Common myeloid progenitor, CD34-positive (primary cell): Measurements from ENCODE around the gene ACAD10.
"Not testable (repeated sequence)": the region's sequence is repeated elsewhere in the genome, so short reads cannot be mapped to it uniquely, and the experiment has no call there.

Experiments used
- CTCF ChIA-PET: fragments of 350-600 bp; sonication (Branson Sonifier 250); formaldehyde crosslinking; loops from one replicate; lab custom pipeline; 2021; ENCODE audit warnings: antibody characterized with exemption; lab: Charles Lee
- POLR2A ChIA-PET: fragments of 350-600 bp; sonication (Branson Sonifier 250); formaldehyde crosslinking; loops from one replicate; lab custom pipeline; 2021; ENCODE audit warnings: antibody characterized with exemption; lab: Charles Lee
- DNase-seq, 3 donors: peaks; one replicate each; pipeline versions ENCODE4 v3.0.0 to v3.0.0-alpha.2; 2013
- H3K27ac ChIP-seq, 2 experiments: 1 replicate in 1 of 2; 2 replicates in 1 of 2; pipeline ENCODE4 v1.7.0; 2013; ENCODE audit warnings: inconsistent platforms in 2 of 2, low read length in 2 of 2, mild to moderate bottlenecking in 2 of 2, low read depth in 1 of 2, moderate library complexity in 1 of 2; ENCODE audit not compliant: severe bottlenecking in 2 of 2, insufficient read depth in 1 of 2, poor library complexity in 1 of 2
- H3K27me3 ChIP-seq, 5 experiments: replicated peaks in 2 of 5; 1 replicate in 3 of 5; 2 replicates in 2 of 5; pipeline versions ENCODE4 v1.6.1 to v1.7.0; 2013; ENCODE audit warnings: low read length in 4 of 5, mild to moderate bottlenecking in 2 of 5, moderate library complexity in 2 of 5, inconsistent platforms in 1 of 5; ENCODE audit not compliant: insufficient read depth in 5 of 5, control insufficient read depth in 4 of 5
- H3K36me3 ChIP-seq, 4 experiments: 1 replicate in 2 of 4; 2 replicates in 2 of 4; pipeline versions ENCODE4 v1.6.1 to v1.7.0; 2013; ENCODE audit warnings: low read length in 3 of 4, control low read depth in 1 of 4, mild to moderate bottlenecking in 1 of 4; ENCODE audit not compliant: control insufficient read depth in 4 of 4, insufficient read depth in 4 of 4
- H3K4me1 ChIP-seq, 4 experiments: 1 replicate in 3 of 4; 2 replicates in 1 of 4; pipeline versions ENCODE4 v1.6.1 to v1.7.1; 2013; ENCODE audit warnings: low read length in 3 of 4, mild to moderate bottlenecking in 3 of 4, control low read depth in 1 of 4, inconsistent platforms in 1 of 4, moderate library complexity in 1 of 4; ENCODE audit not compliant: control insufficient read depth in 4 of 4, insufficient read depth in 4 of 4; ENCODE audit errors: control extremely low read depth in 1 of 4
- H3K4me3 ChIP-seq, 7 experiments: 1 replicate in 4 of 7; 2 replicates in 3 of 7; pipeline versions ENCODE4 v1.5.1 to v1.7.0; 2013; ENCODE audit warnings: mild to moderate bottlenecking in 7 of 7, low read length in 6 of 7, moderate library complexity in 6 of 7, inconsistent platforms in 2 of 7, low read depth in 2 of 7, control low read depth in 1 of 7; ENCODE audit not compliant: insufficient read depth in 4 of 7, control insufficient read depth in 1 of 7; ENCODE audit errors: extremely low read depth in 1 of 7
- H3K9me3 ChIP-seq, 5 experiments: 1 replicate in 4 of 5; 2 replicates in 1 of 5; pipeline versions ENCODE4 v1.6.1 to v1.7.1; 2013; ENCODE audit warnings: low read length in 4 of 5, mild to moderate bottlenecking in 2 of 5, inconsistent platforms in 1 of 5, low read depth in 1 of 5, moderate library complexity in 1 of 5; ENCODE audit not compliant: control insufficient read depth in 4 of 5, insufficient read depth in 2 of 5; ENCODE audit errors: control extremely low read depth in 1 of 5
- WGBS: methylation state at CpG from one replicate; pipeline ENCODE4 v1.1.5; 2013; ENCODE audit not compliant: insufficient coverage; 5-methylcytosine and 5-hydroxymethylcytosine counted together

The ACAD10 gene

GRCh38 chr12:111699962-111700361 is 14.1 kb downstream of the ACAD10 start:
- no peak overlapping the region for H3K4me3 ChIP-seq
- H3K36me3 ChIP-seq = peaks cover 8 to 58% (median 25%) of the 10 kb centered on the region in 4 experiments
- DNase-seq = no peak
- ChIA-PET POLR2A (no interaction called here), CTCF (interaction anchor here (1.6 to 2.0 kb wide), 2 partner anchors 11 to 113 kb away, joined by 3 to 5 read pairs; no protein-coding TSS in a partner anchor)
- H3K27me3 ChIP-seq = no peaks in the 10 kb centered on the region
- H3K4me1 ChIP-seq = no peaks in the 10 kb centered on the region
- WGBS = 100% methylated on average over 1 of the region's 2 CpGs
- no peaks in the 10 kb centered on the region for H3K9me3 ChIP-seq
- no peak overlapping the region for H3K27ac ChIP-seq

- DNase-seq = peak; percentile 41 to 83 (median 78)
- Histone ChIP-seq H3K4me1 (peaks cover 0 to 6% (median 2%) of the 10 kb centered on the region in 4 experiments), H3K9me3 (no peaks in the 10 kb centered on the region), H3K27me3 (no peaks in the 10 kb centered on the region), H3K4me3 (peak overlapping the region in 1 of 7 experiments; percentile 9), H3K27ac (no peak overlapping the region), H3K36me3 (peaks cover 16 to 67% (median 38%) of the 10 kb centered on the region in 4 experiments)
- ChIA-PET CTCF (interaction anchor here (0.9 kb wide), 1 partner anchor 163 kb away, joined by 3 read pairs; no protein-coding TSS in a partner anchor), POLR2A (interaction anchor here (0.6 kb wide), 1 partner anchor 296 kb away, joined by 7 read pairs; no protein-coding TSS in a partner anchor)
- 65% methylated on average over 4 of the region's 5 CpGs for WGBS
Observed at GRCh38 chr12:111705672-111706071, 19.8 kb downstream of the ACAD10 start.

GRCh38 chr12:111706145-111706544 is 20.3 kb downstream of the ACAD10 start:
- CTCF ChIA-PET = interaction anchor here (0.9 kb wide), 1 partner anchor 163 kb away, joined by 3 read pairs; no protein-coding TSS in a partner anchor
- Histone ChIP-seq H3K4me1 (peaks cover 0 to 6% (median 2%) of the 10 kb centered on the region in 4 experiments), H3K27ac (no peak overlapping the region), H3K9me3 (no peaks in the 10 kb centered on the region), H3K36me3 (peaks cover 16 to 67% (median 40%) of the 10 kb centered on the region in 4 experiments), H3K27me3 (no peaks in the 10 kb centered on the region), H3K4me3 (no peak overlapping the region)
- WGBS = 93% methylated on average over 2 of the region's 6 CpGs
- POLR2A ChIA-PET = no interaction called here
- no peak for DNase-seq

- DNase-seq = no peak
- no peaks in the 10 kb centered on the region for H3K9me3 ChIP-seq
- 100% methylated on average over 3 of the region's 4 CpGs for WGBS
- H3K4me1 ChIP-seq = no peaks in the 10 kb centered on the region
- no peak overlapping the region for H3K27ac ChIP-seq
- CTCF ChIA-PET = no interaction called here
- no peak overlapping the region for H3K4me3 ChIP-seq
- H3K27me3 ChIP-seq = no peaks in the 10 kb centered on the region
- POLR2A ChIA-PET = no interaction called here
- H3K36me3 ChIP-seq = peaks cover 10 to 69% (median 30%) of the 10 kb centered on the region in 4 experiments
Observed at GRCh38 chr12:111715279-111715678, 29.4 kb downstream of the ACAD10 start.

GRCh38 chr12:111719316-111719715 is 33.5 kb downstream of the ACAD10 start:
- 98% methylated on average over 7 of the region's 10 CpGs for WGBS
- H3K27me3 ChIP-seq, H3K4me1 ChIP-seq, H3K9me3 ChIP-seq, POLR2A ChIA-PET, H3K4me3 ChIP-seq, DNase-seq, H3K27ac ChIP-seq: not testable (repeated sequence)
- peaks cover 4 to 63% (median 19%) of the 10 kb centered on the region in 4 experiments for H3K36me3 ChIP-seq
- CTCF ChIA-PET = interaction anchor here (2.5 kb wide), 1 partner anchor 94 kb away, joined by 6 read pairs; no protein-coding TSS in a partner anchor

GRCh38 chr12:111720457-111720856 is 34.6 kb downstream of the ACAD10 start:
- no CpG with 5 or more reads among the region's 6 CpGs for WGBS
- no peak overlapping the region for H3K27ac ChIP-seq
- no peaks in the 10 kb centered on the region for H3K9me3 ChIP-seq
- no peak for DNase-seq
- no peaks in the 10 kb centered on the region for H3K27me3 ChIP-seq
- no peak overlapping the region for H3K4me3 ChIP-seq
- no peaks in the 10 kb centered on the region for H3K4me1 ChIP-seq
- CTCF ChIA-PET = interaction anchor here (0.6 to 2.5 kb wide), 2 partner anchors 25 to 92 kb away, joined by 3 to 6 read pairs; no protein-coding TSS in a partner anchor
- POLR2A ChIA-PET = no interaction called here
- H3K36me3 ChIP-seq = peaks cover 4 to 57% (median 16%) of the 10 kb centered on the region in 4 experiments

GRCh38 chr12:111723646-111724360 is 38.0 kb downstream of the ACAD10 start:
- H3K4me1 ChIP-seq, POLR2A ChIA-PET, H3K4me3 ChIP-seq, DNase-seq, H3K27ac ChIP-seq, H3K27me3 ChIP-seq, H3K9me3 ChIP-seq: not testable (repeated sequence)
- WGBS = 98% methylated on average over 13 of the region's 46 CpGs
- H3K36me3 ChIP-seq = peaks cover 7 to 41% (median 10%) of the 10 kb centered on the region in 4 experiments
- CTCF ChIA-PET = interaction anchor here (0.7 kb wide), 1 partner anchor 31 kb away, joined by 3 read pairs; no protein-coding TSS in a partner anchor
